HepG2 (cell line): ENCODE measurements around the gene MAN1A1. TPM values are rescaled to one million over a fixed set of nuclear protein-coding genes. Genes with fewer than 3 reads are reported as not detected.

Experiments used
- ATAC-seq: fragments of 200-7000 bp; cut with Tn5 transposase; 3 replicates; pipeline ENCODE4 v1.9.1; 2020; ENCODE audit warnings: mild to moderate bottlenecking, moderate library complexity
- BruUV-seq: library from RNA; stranded (reverse); fragments of 400-500 nt; replicated peaks from 2 replicates; lab custom pipeline; 2021; lab: Mats Ljungman, UMichigan
- CTCF ChIA-PET: fragments of 300-600 bp; formaldehyde crosslinking; extraction: SDS; loops from one replicate; lab custom pipeline; 2021; ENCODE audit warnings: low total read pairs, inconsistent platforms, low intra/inter-chr PET ratio; lab: Yijun Ruan, JAX
- POLR2A ChIA-PET: fragments of 350-600 bp; sonication (Branson Sonifier 250); formaldehyde crosslinking; loops from one replicate; lab custom pipeline; 2020; ENCODE audit warnings: antibody characterized with exemption, inconsistent platforms; lab: Yijun Ruan, JAX
- DNase-seq: peaks from one replicate; pipeline ENCODE4 v3.0.0-alpha.2; 2015; ENCODE audit warnings: low spot score
- FAIRE-seq: peaks from 3 replicates; lab custom pipeline; 2011; peaks lifted over from hg19 to GRCh38; lab: Jason Lieb, UNC
- H2AFZ ChIP-seq: one replicate; pipeline ENCODE4 v1.6.1; 2011; ENCODE audit warnings: low read length, inconsistent platforms
- H3K27ac ChIP-seq: fragments of 300-600 bp; 3 replicates; pipeline ENCODE4 v1.8.0; 2011; ENCODE audit warnings: mixed run types, mild to moderate bottlenecking, mixed read lengths, low read length, inconsistent platforms; ENCODE audit not compliant: insufficient read depth; ENCODE audit errors: extremely low read length
- H3K27me3 ChIP-seq, 2 experiments: fragments of 200-600 bp in 1 of 2; 2 replicates in 1 of 2; 3 replicates in 1 of 2; pipeline versions ENCODE4 v1.6.0 to v1.8.0; 2011; ENCODE audit warnings: low read length in 2 of 2, mild to moderate bottlenecking in 2 of 2, moderate library complexity in 2 of 2, inconsistent platforms in 1 of 2; ENCODE audit not compliant: insufficient read depth in 2 of 2, control insufficient read depth in 1 of 2
- H3K36me3 ChIP-seq, 2 experiments: fragments of 200-600 bp in 1 of 2; replicated peaks in 1 of 2; 2 replicates in 1 of 2; 3 replicates in 1 of 2; pipeline versions ENCODE4 v1.5.1 to v1.8.0; 2011; ENCODE audit warnings: low read length in 2 of 2, inconsistent platforms in 1 of 2; ENCODE audit not compliant: insufficient read depth in 2 of 2, control insufficient read depth in 1 of 2
- H3K4me1 ChIP-seq: 2 replicates; pipeline ENCODE4 v1.5.1; 2012; ENCODE audit warnings: low read length, inconsistent platforms; ENCODE audit not compliant: insufficient read depth
- H3K4me2 ChIP-seq: 2 replicates; pipeline ENCODE4 v1.6.0; 2011; ENCODE audit warnings: low read depth, low read length, inconsistent platforms
- H3K4me3 ChIP-seq, 3 experiments: fragments of 200-600 bp in 1 of 3; sonication (generic), shearing (Covaris generic) in 1 of 3; replicated peaks in 1 of 3; 2 replicates each; pipeline ENCODE4 v1.5.1; 2011 to 2016; ENCODE audit warnings: low read length in 3 of 3, inconsistent platforms in 2 of 3, low read depth in 2 of 3, mild to moderate bottlenecking in 2 of 3, control low read depth in 1 of 3, mixed read lengths in 1 of 3; ENCODE audit not compliant: insufficient read depth in 1 of 3
- H3K79me2 ChIP-seq: one replicate; pipeline ENCODE4 v1.6.1; 2011; ENCODE audit warnings: low read length, inconsistent platforms; ENCODE audit not compliant: insufficient read depth
- H3K9ac ChIP-seq: 2 replicates; pipeline ENCODE4 v1.6.0; 2011; ENCODE audit warnings: mild to moderate bottlenecking, low read depth, low read length, inconsistent platforms; ENCODE audit not compliant: insufficient read depth
- H3K9me3 ChIP-seq: 2 replicates; pipeline ENCODE4 v1.5.1; 2012; ENCODE audit warnings: mild to moderate bottlenecking, low read length
- H4K20me1 ChIP-seq: 2 replicates; pipeline ENCODE4 v1.6.0; 2011; ENCODE audit warnings: inconsistent platforms, mild to moderate bottlenecking, low read length, moderate library complexity; ENCODE audit not compliant: insufficient read depth
- ELF3 ChIP-seq: IDR thresholded peaks from 2 replicates; pipeline ENCODE4 v1.6.1; 2016; ENCODE audit warnings: missing genetic modification reagents, missing compliant biosample characterization
- MAFK ChIP-seq, 2 experiments: IDR thresholded peaks in 1 of 2; conservative IDR thresholded peaks in 1 of 2; 2 replicates each; pipeline ENCODE4 v1.6.1; 2011; ENCODE audit warnings: improper control_type of control experiment in 2 of 2, low read length in 2 of 2
- PHB2 ChIP-seq: fragments of 450-650 bp; IDR thresholded peaks from 2 replicates; pipeline ENCODE4 v1.6.1; 2018; ENCODE audit not compliant: partially characterized antibody
- ZNF44 ChIP-seq: sonication (generic); formaldehyde crosslinking; IDR thresholded peaks from 2 replicates; pipeline ENCODE4 v1.5.1; 2020; ENCODE audit warnings: mild to moderate bottlenecking, missing genetic modification reagents
- ZNF616 ChIP-seq: sonication (generic); formaldehyde crosslinking; IDR thresholded peaks from 2 replicates; pipeline ENCODE4 v1.5.0; 2020; ENCODE audit warnings: low read depth, mild to moderate bottlenecking, missing genetic modification reagents
- WGBS: methylation state at CpG from one replicate; pipeline ENCODE4 v1.1.6; 2017; ENCODE audit warnings: low lambda C conversion rate; 5-methylcytosine and 5-hydroxymethylcytosine counted together
- in situ Hi-C: cut with HindIII; loops from 2 replicates; pipeline ENCODE4 v1.10.0; 2017; ENCODE audit warnings: low pct_unique_long_range_greater_than_20kb; ENCODE audit not compliant: extremely low pct_ligation_motif_present
- intact Hi-C: fragments of 100-400 bp; cut with micrococcal nuclease; formaldehyde crosslinking; loops from one replicate; pipeline ENCODE4 v1.10.0; 2022; ENCODE audit not compliant: unreplicated experiment
- polyA plus RNA-seq, 8 experiments: library from polyadenylated mRNA; depleted of rRNA in 3 of 8; stranded (reverse) in 7 of 8; unstranded in 1 of 8; fragments of >200 nt; fragmentation: Illumina TruSeq in 4 of 8; extraction: Trizol in 4 of 8; gene quantifications; 2 replicates each; pipeline versions ENCODE4 v1.2.1 to v1.2.3, GENCODE V29; 2011 to 2016; ENCODE audit warnings: low read depth in 4 of 8, missing spikeins in 1 of 8, mixed read lengths in 1 of 8; ENCODE audit not compliant: insufficient read depth in 1 of 8
- total RNA-seq, 5 experiments: library from RNA; depleted of rRNA; stranded (reverse); fragments of >200 nt; fragmentation: Illumina TruSeq; extraction: Trizol; gene quantifications; 2 replicates each; pipeline ENCODE4 v1.2.3, GENCODE V29; 2016; ENCODE audit warnings: low read depth in 1 of 5
- TF ChIP-seq, protein P1 (sequence below): sonication (generic); formaldehyde crosslinking; IDR thresholded peaks from 2 replicates; pipeline ENCODE4 v1.4.0; 2020; ENCODE audit warnings: mild to moderate bottlenecking, low read depth, missing genetic modification reagents
- TF ChIP-seq, protein P2 (sequence below): sonication (generic); formaldehyde crosslinking; IDR thresholded peaks from 2 replicates; pipeline ENCODE4 v1.8.0; 2022; ENCODE audit warnings: mild to moderate bottlenecking, missing genetic modification reagents
- TF ChIP-seq, protein P3 (sequence below): sonication (generic); formaldehyde crosslinking; IDR thresholded peaks from 2 replicates; pipeline ENCODE4 v1.8.1; 2023; ENCODE audit warnings: mild to moderate bottlenecking, missing genetic modification reagents

Gene MAN1A1
- total and polyA plus RNA-seq, 2 of the 13 experiments (the other 11 are each of a cell fraction or from before 2014, with no cell fraction given), result 156 to 236 TPM

GRCh38 chr6:119134752-119135151, 214.8 kb downstream of the MAN1A1 start:
- 84% methylated on average over 2 of the region's 2 CpGs for WGBS
- H2AFZ ChIP-seq, result no peak overlapping the region

More at GRCh38 chr6:119134752-119135151, 214.8 kb downstream of the MAN1A1 start:
- Histone ChIP-seq H3K36me3 (no peaks in the 10 kb centered on the region), H3K9ac (no peak overlapping the region), H3K27ac (no peak overlapping the region), H3K9me3 (no peaks in the 10 kb centered on the region), H3K4me1 (peaks cover 13% of the 10 kb centered on the region), H3K4me3 (no peak overlapping the region), H3K4me2 (no peak overlapping the region), H3K79me2 (no peaks in the 10 kb centered on the region), H4K20me1 (no peaks in the 10 kb centered on the region), H3K27me3 (no peaks in the 10 kb centered on the region)
- no peak for DNase-seq
- in situ Hi-C loops (loop anchor here (25.0 kb wide), 2 partner anchors 603 to 853 kb away; no protein-coding TSS in a partner anchor), intact Hi-C loops (loop anchor here (5.0 kb wide), 1 partner anchor 213 kb away; the partner anchor contains the start of gene MAN1A1)
- CTCF ChIA-PET, result no interaction called here
- POLR2A ChIA-PET, result no interaction called here
- TF ChIP-seq PHB2, result no peak
- TF ChIP-seq, protein P1, sequence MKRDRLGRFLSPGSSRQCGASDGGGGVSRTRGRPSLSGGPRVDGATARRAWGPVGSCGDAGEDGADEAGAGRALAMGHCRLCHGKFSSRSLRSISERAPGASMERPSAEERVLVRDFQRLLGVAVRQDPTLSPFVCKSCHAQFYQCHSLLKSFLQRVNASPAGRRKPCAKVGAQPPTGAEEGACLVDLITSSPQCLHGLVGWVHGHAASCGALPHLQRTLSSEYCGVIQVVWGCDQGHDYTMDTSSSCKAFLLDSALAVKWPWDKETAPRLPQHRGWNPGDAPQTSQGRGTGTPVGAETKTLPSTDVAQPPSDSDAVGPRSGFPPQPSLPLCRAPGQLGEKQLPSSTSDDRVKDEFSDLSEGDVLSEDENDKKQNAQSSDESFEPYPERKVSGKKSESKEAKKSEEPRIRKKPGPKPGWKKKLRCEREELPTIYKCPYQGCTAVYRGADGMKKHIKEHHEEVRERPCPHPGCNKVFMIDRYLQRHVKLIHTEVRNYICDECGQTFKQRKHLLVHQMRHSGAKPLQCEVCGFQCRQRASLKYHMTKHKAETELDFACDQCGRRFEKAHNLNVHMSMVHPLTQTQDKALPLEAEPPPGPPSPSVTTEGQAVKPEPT (CRISPR knock-in tag), result no peak
- no peak for TF ChIP-seq ZNF616
- TF ChIP-seq, protein P2, sequence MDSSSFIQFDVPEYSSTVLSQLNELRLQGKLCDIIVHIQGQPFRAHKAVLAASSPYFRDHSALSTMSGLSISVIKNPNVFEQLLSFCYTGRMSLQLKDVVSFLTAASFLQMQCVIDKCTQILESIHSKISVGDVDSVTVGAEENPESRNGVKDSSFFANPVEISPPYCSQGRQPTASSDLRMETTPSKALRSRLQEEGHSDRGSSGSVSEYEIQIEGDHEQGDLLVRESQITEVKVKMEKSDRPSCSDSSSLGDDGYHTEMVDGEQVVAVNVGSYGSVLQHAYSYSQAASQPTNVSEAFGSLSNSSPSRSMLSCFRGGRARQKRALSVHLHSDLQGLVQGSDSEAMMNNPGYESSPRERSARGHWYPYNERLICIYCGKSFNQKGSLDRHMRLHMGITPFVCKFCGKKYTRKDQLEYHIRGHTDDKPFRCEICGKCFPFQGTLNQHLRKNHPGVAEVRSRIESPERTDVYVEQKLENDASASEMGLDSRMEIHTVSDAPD (CRISPR knock-in tag), result no peak
- TF ChIP-seq ELF3 (CRISPR knock-in tag), result no peak
- TF ChIP-seq ZNF44 (CRISPR knock-in tag), result no peak
- TF ChIP-seq MAFK (conservative IDR thresholded peaks at IDR 0.05 in 1 of 2, IDR thresholded peaks at IDR 0.05 in 1 of 2; ENCODE audit: low read length in 2 of 2), result peak; percentile 42 to 56; a peak in 3 of 4 replicates
- TF ChIP-seq, protein P3, sequence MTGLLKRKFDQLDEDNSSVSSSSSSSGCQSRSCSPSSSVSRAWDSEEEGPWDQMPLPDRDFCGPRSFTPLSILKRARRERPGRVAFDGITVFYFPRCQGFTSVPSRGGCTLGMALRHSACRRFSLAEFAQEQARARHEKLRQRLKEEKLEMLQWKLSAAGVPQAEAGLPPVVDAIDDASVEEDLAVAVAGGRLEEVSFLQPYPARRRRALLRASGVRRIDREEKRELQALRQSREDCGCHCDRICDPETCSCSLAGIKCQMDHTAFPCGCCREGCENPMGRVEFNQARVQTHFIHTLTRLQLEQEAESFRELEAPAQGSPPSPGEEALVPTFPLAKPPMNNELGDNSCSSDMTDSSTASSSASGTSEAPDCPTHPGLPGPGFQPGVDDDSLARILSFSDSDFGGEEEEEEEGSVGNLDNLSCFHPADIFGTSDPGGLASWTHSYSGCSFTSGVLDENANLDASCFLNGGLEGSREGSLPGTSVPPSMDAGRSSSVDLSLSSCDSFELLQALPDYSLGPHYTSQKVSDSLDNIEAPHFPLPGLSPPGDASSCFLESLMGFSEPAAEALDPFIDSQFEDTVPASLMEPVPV (CRISPR knock-in tag), result no peak
- no TSS peak for BruUV-seq
- ATAC-seq, result no peak
- no peak for FAIRE-seq
